Measurements from ENCODE around the gene HEXIM1.

The HEXIM1 gene

GRCh38 chr17:45144199-45145034 is 3.9 kb upstream of the HEXIM1 start:
- Histone ChIP-seq H3K4me2 (ENCODE audit: low read length) (peak overlapping the region; percentile 83), H3K9me3 (replicated peaks; ENCODE audit: low read length) (no peaks in the 10 kb centered on the region), H3K9ac (ENCODE audit: low read depth, low read length) (peak overlapping the region; percentile 88), H3K4me3 (ENCODE audit: low read length) (peak overlapping the region; percentile 58), H3K27me3 (ENCODE audit: control insufficient read depth, insufficient read depth, low read length) (no peaks in the 10 kb centered on the region), H3K36me3 (ENCODE audit: insufficient read depth, low read length) (no peaks in the 10 kb centered on the region), H3K4me1 (ENCODE audit: control insufficient read depth, insufficient read depth, low read length) (peaks cover 30% of the 10 kb centered on the region)

GRCh38 chr17:45145035-45145389 is 3.3 kb upstream of the HEXIM1 start:
- Histone ChIP-seq H3K9ac (ENCODE audit: low read depth, low read length) (peak overlapping the region; percentile 88), H3K4me1 (ENCODE audit: control insufficient read depth, insufficient read depth, low read length) (peaks cover 30% of the 10 kb centered on the region), H3K36me3 (ENCODE audit: insufficient read depth, low read length) (peaks cover 5% of the 10 kb centered on the region), H3K4me3 (ENCODE audit: low read length) (no peak overlapping the region), H3K27me3 (ENCODE audit: control insufficient read depth, insufficient read depth, low read length) (no peaks in the 10 kb centered on the region), H3K9me3 (replicated peaks; ENCODE audit: low read length) (no peaks in the 10 kb centered on the region), H3K4me2 (ENCODE audit: low read length) (peak overlapping the region; percentile 83)

DNA sequence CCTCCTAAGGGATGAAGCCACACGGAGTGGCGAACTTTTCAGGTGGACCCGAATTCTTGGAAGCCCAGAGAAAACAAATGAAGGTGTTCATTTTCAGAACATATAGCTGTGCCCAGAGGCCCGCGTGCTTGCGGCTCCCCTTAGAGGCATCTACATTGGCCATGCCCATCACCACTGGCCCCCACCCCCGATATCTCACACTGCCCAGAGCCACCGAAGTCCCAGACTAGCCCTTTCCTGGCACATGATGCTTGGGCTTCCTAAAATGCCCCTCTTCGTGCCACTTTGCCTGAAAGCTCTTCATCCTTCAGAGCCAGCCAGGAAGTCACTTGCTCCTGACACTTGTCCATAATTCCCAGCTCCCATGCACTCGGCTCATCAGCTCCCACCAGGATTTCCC is 2.1 kb upstream of the HEXIM1 start:
- Histone ChIP-seq H3K4me1 (ENCODE audit: control insufficient read depth, insufficient read depth, low read length) (peaks cover 30% of the 10 kb centered on the region), H3K4me2 (ENCODE audit: low read length) (no peak overlapping the region), H3K36me3 (ENCODE audit: insufficient read depth, low read length) (peaks cover 5% of the 10 kb centered on the region), H3K9me3 (replicated peaks; ENCODE audit: low read length) (no peaks in the 10 kb centered on the region), H3K27me3 (ENCODE audit: control insufficient read depth, insufficient read depth, low read length) (no peaks in the 10 kb centered on the region), H3K9ac (ENCODE audit: low read depth, low read length) (no peak overlapping the region), H3K4me3 (ENCODE audit: low read length) (no peak overlapping the region)

DNA sequence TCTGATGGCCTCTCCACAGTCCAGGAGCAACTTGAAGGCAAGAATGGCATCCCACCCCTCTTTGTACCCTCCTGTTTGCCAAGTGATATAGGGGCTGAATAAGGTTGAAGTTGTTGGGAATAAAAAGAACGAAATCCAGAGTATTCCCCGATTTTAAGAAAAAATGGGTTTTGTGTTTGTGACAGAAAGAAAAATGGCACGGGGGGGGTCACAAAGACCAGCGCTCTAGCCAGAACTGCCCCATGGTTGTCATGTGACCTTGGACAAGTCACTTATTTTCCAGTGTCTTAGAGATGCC is 1.7 kb upstream of the HEXIM1 start:
- peaks cover 34% of the 10 kb centered on the region for H3K4me1 ChIP-seq (ENCODE audit: control insufficient read depth, insufficient read depth, low read length)
- no peaks in the 10 kb centered on the region for H3K9me3 ChIP-seq (replicated peaks; ENCODE audit: low read length)
- peak overlapping the region; percentile 82 for H3K4me3 ChIP-seq (ENCODE audit: low read length)
- H3K9ac ChIP-seq (ENCODE audit: low read depth, low read length) = peak overlapping the region; percentile 98
- H3K36me3 ChIP-seq (ENCODE audit: insufficient read depth, low read length) = peaks cover 5% of the 10 kb centered on the region
- H3K27me3 ChIP-seq (ENCODE audit: control insufficient read depth, insufficient read depth, low read length) = no peaks in the 10 kb centered on the region
- peak overlapping the region; percentile 93 for H3K4me2 ChIP-seq (ENCODE audit: low read length)

GRCh38 chr17:45146890-45147580 is 1.2 kb upstream of the HEXIM1 start:
- peaks cover 5% of the 10 kb centered on the region for H3K36me3 ChIP-seq (ENCODE audit: insufficient read depth, low read length)
- peak overlapping the region; percentile 98 for H3K9ac ChIP-seq (ENCODE audit: low read depth, low read length)
- peak overlapping the region; percentile 93 for H3K4me2 ChIP-seq (ENCODE audit: low read length)
- H3K4me3 ChIP-seq (ENCODE audit: low read length) = peak overlapping the region; percentile 82
- no peaks in the 10 kb centered on the region for H3K9me3 ChIP-seq (replicated peaks; ENCODE audit: low read length)
- peaks cover 37% of the 10 kb centered on the region for H3K4me1 ChIP-seq (ENCODE audit: control insufficient read depth, insufficient read depth, low read length)
- H3K27me3 ChIP-seq (ENCODE audit: control insufficient read depth, insufficient read depth, low read length) = no peaks in the 10 kb centered on the region

DNA sequence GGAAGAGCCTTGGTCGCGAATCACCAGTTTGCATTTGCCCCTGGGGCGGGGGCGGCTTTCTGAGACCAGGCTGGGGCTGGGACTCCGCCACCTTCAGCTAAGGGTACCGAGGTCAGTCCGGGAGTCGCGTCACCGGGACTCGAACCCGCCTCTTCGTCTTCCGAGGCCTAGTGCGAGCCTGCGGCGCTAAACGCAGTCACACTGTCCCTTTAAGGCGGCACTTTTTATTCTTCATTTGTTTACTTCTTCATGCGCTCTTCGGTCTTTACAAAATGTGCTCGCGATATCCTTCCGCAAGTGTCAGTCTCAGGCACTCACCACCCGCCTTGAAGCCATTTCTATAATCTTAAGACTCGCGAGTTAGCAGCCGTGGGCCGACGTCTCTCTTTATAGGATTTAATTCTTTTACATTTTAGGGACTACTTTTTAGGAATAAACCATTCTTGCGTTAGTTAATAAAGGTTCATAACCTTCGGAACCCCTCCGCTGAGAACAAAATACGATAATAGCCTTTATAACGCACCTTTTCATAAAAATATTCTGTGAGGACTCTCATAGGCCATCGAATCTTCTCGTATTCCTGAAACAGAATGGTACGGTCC is 593 bp upstream of the HEXIM1 start:
- H3K36me3 ChIP-seq (ENCODE audit: insufficient read depth, low read length) = peaks cover 5% of the 10 kb centered on the region
- peak overlapping the region; percentile 98 for H3K9ac ChIP-seq (ENCODE audit: low read depth, low read length)
- no peaks in the 10 kb centered on the region for H3K27me3 ChIP-seq (ENCODE audit: control insufficient read depth, insufficient read depth, low read length)
- peaks cover 37% of the 10 kb centered on the region for H3K4me1 ChIP-seq (ENCODE audit: control insufficient read depth, insufficient read depth, low read length)
- no peaks in the 10 kb centered on the region for H3K9me3 ChIP-seq (replicated peaks; ENCODE audit: low read length)
- H3K4me3 ChIP-seq (ENCODE audit: low read length) = peak overlapping the region; percentile 82
- H3K4me2 ChIP-seq (ENCODE audit: low read length) = peak overlapping the region; percentile 93

GRCh38 chr17:45149037-45149668 is 878 bp downstream of the HEXIM1 start:
- peak overlapping the region; percentile 94 for H3K9ac ChIP-seq (ENCODE audit: low read depth, low read length)
- peaks cover 5% of the 10 kb centered on the region for H3K36me3 ChIP-seq (ENCODE audit: insufficient read depth, low read length)
- peak overlapping the region; percentile 90 for H3K4me3 ChIP-seq (ENCODE audit: low read length)
- peak overlapping the region; percentile 95 for H3K4me2 ChIP-seq (ENCODE audit: low read length)
- peaks cover 29% of the 10 kb centered on the region for H3K4me1 ChIP-seq (ENCODE audit: control insufficient read depth, insufficient read depth, low read length)
- H3K9me3 ChIP-seq (replicated peaks; ENCODE audit: low read length) = no peaks in the 10 kb centered on the region
- H3K27me3 ChIP-seq (ENCODE audit: control insufficient read depth, insufficient read depth, low read length) = no peaks in the 10 kb centered on the region

DNA sequence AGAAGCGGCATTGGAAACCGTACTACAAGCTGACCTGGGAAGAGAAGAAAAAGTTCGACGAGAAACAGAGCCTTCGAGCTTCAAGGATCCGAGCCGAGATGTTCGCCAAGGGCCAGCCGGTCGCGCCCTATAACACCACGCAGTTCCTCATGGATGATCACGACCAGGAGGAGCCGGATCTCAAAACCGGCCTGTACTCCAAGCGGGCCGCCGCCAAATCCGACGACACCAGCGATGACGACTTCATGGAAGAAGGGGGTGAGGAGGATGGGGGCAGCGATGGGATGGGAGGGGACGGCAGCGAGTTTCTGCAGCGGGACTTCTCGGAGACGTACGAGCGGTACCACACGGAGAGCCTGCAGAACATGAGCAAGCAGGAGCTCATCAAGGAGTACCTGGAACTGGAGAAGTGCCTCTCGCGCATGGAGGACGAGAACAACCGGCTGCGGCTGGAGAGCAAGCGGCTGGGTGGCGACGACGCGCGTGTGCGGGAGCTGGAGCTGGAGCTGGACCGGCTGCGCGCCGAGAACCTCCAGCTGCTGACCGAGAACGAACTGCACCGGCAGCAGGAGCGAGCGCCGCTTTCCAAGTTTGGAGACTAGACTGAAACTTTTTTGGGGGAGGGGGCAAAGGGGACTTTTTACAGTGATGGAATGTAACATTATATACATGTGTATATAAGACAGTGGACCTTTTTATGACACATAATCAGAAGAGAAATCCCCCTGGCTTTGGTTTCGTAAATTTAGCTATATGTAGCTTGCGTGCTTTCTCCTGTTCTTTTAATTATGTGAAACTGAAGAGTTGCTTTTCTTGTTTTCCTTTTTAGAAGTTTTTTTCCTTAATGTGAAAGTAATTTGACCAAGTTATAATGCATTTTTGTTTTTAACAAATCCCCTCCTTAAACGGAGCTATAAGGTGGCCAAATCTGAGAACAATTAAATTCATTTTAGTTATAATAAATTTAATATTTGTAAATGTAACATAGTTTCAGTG is 1.7 kb downstream of the HEXIM1 start:
- Histone ChIP-seq H3K36me3 (ENCODE audit: insufficient read depth, low read length) (peaks cover 5% of the 10 kb centered on the region), H3K4me3 (ENCODE audit: low read length) (peak overlapping the region; percentile 90), H3K27me3 (ENCODE audit: control insufficient read depth, insufficient read depth, low read length) (no peaks in the 10 kb centered on the region), H3K9me3 (replicated peaks; ENCODE audit: low read length) (no peaks in the 10 kb centered on the region), H3K9ac (ENCODE audit: low read depth, low read length) (peak overlapping the region; percentile 94), H3K4me1 (ENCODE audit: control insufficient read depth, insufficient read depth, low read length) (peaks cover 21% of the 10 kb centered on the region), H3K4me2 (ENCODE audit: low read length) (peak overlapping the region; percentile 95)

DNA sequence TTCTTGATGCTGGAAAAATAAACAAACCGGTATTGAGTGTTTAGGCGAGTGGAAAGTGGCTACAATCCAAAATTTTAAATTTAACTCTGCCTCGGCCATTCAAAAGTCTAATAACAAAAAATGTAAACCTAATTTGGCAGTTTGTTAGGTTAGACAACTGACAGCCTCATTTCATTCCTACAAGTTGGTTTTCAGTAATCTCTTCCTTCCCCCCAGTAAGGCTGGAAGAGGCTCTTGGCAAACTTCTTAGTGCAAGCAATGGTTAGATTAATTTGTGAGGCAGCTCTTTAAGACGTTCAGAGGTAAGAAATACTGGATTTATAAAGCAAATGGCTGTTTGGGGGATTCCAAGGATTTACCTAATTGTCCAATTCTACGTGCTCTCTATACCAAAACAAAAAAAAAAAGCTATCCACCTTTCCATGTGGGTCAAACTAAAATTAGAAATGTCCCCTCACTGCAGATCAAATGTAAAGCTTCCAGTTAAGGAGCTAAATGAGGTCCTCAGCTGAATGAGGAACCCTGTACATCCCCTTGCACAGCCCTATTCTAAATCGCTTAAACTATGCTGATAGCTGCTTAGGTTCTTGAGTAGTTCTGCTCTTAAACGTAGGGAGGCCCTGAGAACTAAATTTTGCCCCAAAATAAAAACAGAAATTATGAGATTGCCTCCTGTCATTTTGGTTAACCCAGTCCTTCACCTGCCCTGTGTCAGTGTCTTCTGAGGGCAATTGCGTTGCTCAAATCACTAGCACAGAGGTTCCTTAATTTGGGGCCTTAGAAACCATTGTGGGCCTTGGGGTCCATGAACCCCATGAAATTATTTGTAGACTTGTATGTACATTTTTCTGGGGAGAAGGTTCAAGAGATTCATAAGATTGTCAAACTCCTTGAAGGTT is 2.9 kb downstream of the HEXIM1 start:
- Histone ChIP-seq H3K4me3 (ENCODE audit: low read length) (peak overlapping the region; percentile 90), H3K9ac (ENCODE audit: low read depth, low read length) (peak overlapping the region; percentile 94), H3K36me3 (ENCODE audit: insufficient read depth, low read length) (peaks cover 5% of the 10 kb centered on the region), H3K9me3 (replicated peaks; ENCODE audit: low read length) (no peaks in the 10 kb centered on the region), H3K4me2 (ENCODE audit: low read length) (peak overlapping the region; percentile 95), H3K4me1 (ENCODE audit: control insufficient read depth, insufficient read depth, low read length) (peaks cover 18% of the 10 kb centered on the region), H3K27me3 (ENCODE audit: control insufficient read depth, insufficient read depth, low read length) (no peaks in the 10 kb centered on the region)

DNA sequence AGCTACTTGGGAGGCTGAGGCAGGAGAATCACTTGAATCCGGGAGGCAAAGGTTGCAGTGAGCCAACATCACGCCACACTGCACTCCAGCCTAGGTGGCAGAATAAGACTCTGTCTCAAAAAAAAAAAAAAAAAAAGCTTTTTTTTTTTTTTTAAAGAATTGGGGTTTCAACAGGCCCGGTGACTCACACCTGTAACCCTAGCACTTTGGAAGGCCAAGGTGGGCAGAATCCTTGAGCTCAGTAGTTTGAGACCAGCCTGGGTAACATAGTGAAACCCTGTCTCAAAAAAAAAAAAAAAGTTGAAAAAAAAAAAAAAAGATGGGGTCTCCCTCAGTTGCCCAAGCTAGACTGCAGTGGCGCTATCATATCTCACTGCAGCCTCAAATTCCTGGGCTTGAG is 6.8 kb downstream of the HEXIM1 start:
- Histone ChIP-seq H3K27me3 (ENCODE audit: control insufficient read depth, insufficient read depth, low read length) (no peaks in the 10 kb centered on the region), H3K9me3 (replicated peaks; ENCODE audit: low read length) (no peaks in the 10 kb centered on the region), H3K4me1 (ENCODE audit: control insufficient read depth, insufficient read depth, low read length) (peaks cover 29% of the 10 kb centered on the region), H3K4me3 (ENCODE audit: low read length) (no peak overlapping the region), H3K4me2 (ENCODE audit: low read length) (no peak overlapping the region), H3K9ac (ENCODE audit: low read depth, low read length) (no peak overlapping the region), H3K36me3 (ENCODE audit: insufficient read depth, low read length) (no peaks in the 10 kb centered on the region)

Data from skeletal muscle satellite cell (primary cell).